ENCODE results near the gene P3H4. TPM values are rescaled to one million over a fixed set of nuclear protein-coding genes. Genes with fewer than 3 reads are reported as not detected.

The P3H4 gene
- total RNA-seq, 2 donors from 2014 or later = 20.7 to 41.0 TPM

DNA sequence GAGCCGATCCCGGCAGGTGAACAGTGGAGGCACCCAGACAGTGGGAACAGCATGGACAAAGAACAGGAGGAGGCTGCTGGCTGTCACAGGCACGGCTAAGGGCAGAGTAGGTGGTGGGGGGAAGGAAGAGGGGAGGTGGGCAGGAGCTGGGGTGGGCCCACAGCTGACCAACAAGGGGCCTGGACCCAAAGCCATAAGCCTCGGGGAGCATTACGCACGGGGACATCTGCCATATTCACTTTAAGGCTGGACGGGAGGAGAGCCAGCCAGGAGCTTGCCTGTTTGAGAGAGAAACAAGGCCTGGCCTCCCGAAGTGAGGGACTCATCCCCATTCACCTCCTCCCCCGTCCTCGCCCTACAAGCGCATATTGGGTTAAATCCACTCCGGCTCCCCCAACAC lies 57.7 kb downstream of the P3H4 start:
- DNase-seq (ENCODE audit: low spot score) (no peak), ATAC-seq (ENCODE audit: insufficient number of reproducible peaks, low FRiP score, low read depth) (no peak)
- no peak overlapping the region for H3K27ac ChIP-seq
- no peak overlapping the region for H3K4me3 ChIP-seq
- peaks cover 32% of the 10 kb centered on the region for H3K36me3 ChIP-seq
- no peaks in the 10 kb centered on the region for H3K9me3 ChIP-seq
- H3K4me1 ChIP-seq (ENCODE audit: control insufficient read depth in 1 of 2, low read depth in 2 of 2) = no peaks in the 10 kb centered on the region
- H3K27me3 ChIP-seq (replicated peaks; ENCODE audit: insufficient read depth) = no peaks in the 10 kb centered on the region
- TF ChIP-seq, protein P1, sequence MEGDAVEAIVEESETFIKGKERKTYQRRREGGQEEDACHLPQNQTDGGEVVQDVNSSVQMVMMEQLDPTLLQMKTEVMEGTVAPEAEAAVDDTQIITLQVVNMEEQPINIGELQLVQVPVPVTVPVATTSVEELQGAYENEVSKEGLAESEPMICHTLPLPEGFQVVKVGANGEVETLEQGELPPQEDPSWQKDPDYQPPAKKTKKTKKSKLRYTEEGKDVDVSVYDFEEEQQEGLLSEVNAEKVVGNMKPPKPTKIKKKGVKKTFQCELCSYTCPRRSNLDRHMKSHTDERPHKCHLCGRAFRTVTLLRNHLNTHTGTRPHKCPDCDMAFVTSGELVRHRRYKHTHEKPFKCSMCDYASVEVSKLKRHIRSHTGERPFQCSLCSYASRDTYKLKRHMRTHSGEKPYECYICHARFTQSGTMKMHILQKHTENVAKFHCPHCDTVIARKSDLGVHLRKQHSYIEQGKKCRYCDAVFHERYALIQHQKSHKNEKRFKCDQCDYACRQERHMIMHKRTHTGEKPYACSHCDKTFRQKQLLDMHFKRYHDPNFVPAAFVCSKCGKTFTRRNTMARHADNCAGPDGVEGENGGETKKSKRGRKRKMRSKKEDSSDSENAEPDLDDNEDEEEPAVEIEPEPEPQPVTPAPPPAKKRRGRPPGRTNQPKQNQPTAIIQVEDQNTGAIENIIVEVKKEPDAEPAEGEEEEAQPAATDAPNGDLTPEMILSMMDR (IDR thresholded peaks at IDR 0.05) = no peak

Other genes starting within 250 kb of the P3H4 start
- under 1 TPM in 1 of 2 donors, not detected in 1; 0.42 TPM for gene KRT9, start 239.9 kb downstream of the P3H4 start, total RNA-seq
- 10 to 100 TPM in 1 of 2 donors, 1 to 10 TPM in 1; 6.9 to 18.7 TPM for gene KRT14, start 225.1 kb downstream of the P3H4 start, total RNA-seq
- 10 to 100 TPM in 1 of 2 donors, 1 to 10 TPM in 1; 6.5 to 16.8 TPM for gene KRT16, start 199.2 kb downstream of the P3H4 start, total RNA-seq
- 10 to 100 TPM; 74.7 to 87.1 TPM for gene KRT17, start 187.4 kb downstream of the P3H4 start, total RNA-seq
- gene EIF1, start 123.1 kb downstream of the P3H4 start, total RNA-seq = 100 to 1,000 TPM; 167 to 318 TPM
- not detected for gene GAST, start 99.6 kb downstream of the P3H4 start, total RNA-seq
- gene HAP1, start 77.3 kb downstream of the P3H4 start, total RNA-seq = under 1 TPM in 1 of 2 donors, not detected in 1; 0.35 TPM
- gene JUP, start 25.2 kb downstream of the P3H4 start, total RNA-seq = 10 to 100 TPM; 82.4 to 98.7 TPM
- 100 to 1,000 TPM; 125 to 188 TPM for gene FKBP10, start 1.1 kb upstream of the P3H4 start, total RNA-seq
- gene NT5C3B, start 24.3 kb upstream of the P3H4 start, total RNA-seq = 10 to 100 TPM; 62.1 to 69.7 TPM
- not detected for gene KLHL10, start 25.9 kb upstream of the P3H4 start, total RNA-seq
- gene KLHL11, start 53.5 kb upstream of the P3H4 start, total RNA-seq = 10 to 100 TPM; 22.6 to 28.6 TPM
- 10 to 100 TPM; 76.3 to 81.5 TPM for gene ACLY, start 107.0 kb upstream of the P3H4 start, total RNA-seq
- gene ODAD4, start 118.7 kb upstream of the P3H4 start, total RNA-seq = 1 to 10 TPM; 1.1 to 2.2 TPM
- 10 to 100 TPM; 32.4 to 56.3 TPM for gene CNP, start 154.8 kb upstream of the P3H4 start, total RNA-seq
- gene DNAJC7, start 205.5 kb upstream of the P3H4 start, total RNA-seq = 10 to 100 TPM; 61.2 to 80.6 TPM
- gene NKIRAS2, start 208.1 kb upstream of the P3H4 start, total RNA-seq = 10 to 100 TPM; 43.8 to 46.2 TPM
- gene C17orf113, start 238.7 kb upstream of the P3H4 start, total RNA-seq = under 1 TPM; 0.21 to 0.54 TPM